ENCODE measurements around the gene BBLN.
A peak's percentile ranks its signal among the peaks of the same experiment; 100 is the strongest.
"Not testable (repeated sequence)": the region's sequence is repeated elsewhere in the genome, so short reads cannot be mapped to it uniquely, and the experiment has no call there.

Gene BBLN

DNA sequence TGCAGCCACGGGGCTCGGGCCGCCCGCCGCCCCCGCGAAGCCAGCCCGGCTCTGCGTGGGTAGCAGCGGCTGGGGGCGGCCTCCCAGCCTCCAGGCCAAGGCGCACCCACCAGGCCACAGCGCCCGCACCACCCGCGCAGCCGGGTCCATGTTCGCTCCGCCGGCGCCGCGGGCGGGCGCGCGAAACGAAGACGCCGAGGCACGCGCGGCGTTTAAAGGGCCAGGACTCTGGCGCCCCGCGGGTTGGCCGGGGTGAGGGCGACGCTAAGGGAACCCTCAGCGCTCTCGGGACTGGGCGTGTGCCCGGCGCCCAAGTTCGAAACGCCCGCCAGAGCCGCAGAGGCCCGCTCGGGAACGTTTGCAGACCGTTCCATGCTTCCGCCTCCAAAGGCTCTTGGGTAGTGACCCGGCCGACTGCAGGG, 32.5 kb upstream of the BBLN start, which contains the start of gene PTGES2:
Gene PTGES2 (minus strand): TSS at position 162 of the 422 bp plus-strand sequence. CDS start 12 bp downstream, at position 150.
- Histone ChIP-seq H3K4me3 (ENCODE audit: low read length) (peak within 1 kb of the TSS; percentile 92), H3K79me2 (ENCODE audit: control insufficient read depth, low read length) (peaks cover 34% of the 10 kb centered on the region), H3K36me3 (ENCODE audit: control insufficient read depth, low read length) (peaks cover 38% of the 10 kb centered on the region), H3K9me2 (replicated peaks; ENCODE audit: control insufficient read depth, low read length) (no peaks in the 10 kb centered on the region), H3K9me3 (ENCODE audit: control insufficient read depth, insufficient read depth, low read length) (no peaks in the 10 kb centered on the region), H3F3A (ENCODE audit: control insufficient read depth, insufficient read depth) (no peaks in the 10 kb centered on the region), H3K27ac (ENCODE audit: low read depth, low read length) (peak within 1 kb of the TSS; percentile 93), H3K27me3 (ENCODE audit: control insufficient read depth, low read length) (peaks cover under 1% of the 10 kb centered on the region; the same call in 1 of the 2 replicates), H3K4me1 (ENCODE audit: control insufficient read depth, low read length) (peaks cover 24% of the 10 kb centered on the region), H3K4me2 (ENCODE audit: low read length) (peak within 1 kb of the TSS; percentile 88), H4K20me1 (ENCODE audit: control insufficient read depth, insufficient read depth, low read depth, low read length) (peaks cover 6% of the 10 kb centered on the region; the same call in 1 of the 2 replicates)
- no peak for TF ChIP-seq EZH2phosphoT487 (IDR thresholded peaks at IDR 0.05; ENCODE audit: borderline replicate concordance, low read length)
- TF ChIP-seq, protein P1, sequence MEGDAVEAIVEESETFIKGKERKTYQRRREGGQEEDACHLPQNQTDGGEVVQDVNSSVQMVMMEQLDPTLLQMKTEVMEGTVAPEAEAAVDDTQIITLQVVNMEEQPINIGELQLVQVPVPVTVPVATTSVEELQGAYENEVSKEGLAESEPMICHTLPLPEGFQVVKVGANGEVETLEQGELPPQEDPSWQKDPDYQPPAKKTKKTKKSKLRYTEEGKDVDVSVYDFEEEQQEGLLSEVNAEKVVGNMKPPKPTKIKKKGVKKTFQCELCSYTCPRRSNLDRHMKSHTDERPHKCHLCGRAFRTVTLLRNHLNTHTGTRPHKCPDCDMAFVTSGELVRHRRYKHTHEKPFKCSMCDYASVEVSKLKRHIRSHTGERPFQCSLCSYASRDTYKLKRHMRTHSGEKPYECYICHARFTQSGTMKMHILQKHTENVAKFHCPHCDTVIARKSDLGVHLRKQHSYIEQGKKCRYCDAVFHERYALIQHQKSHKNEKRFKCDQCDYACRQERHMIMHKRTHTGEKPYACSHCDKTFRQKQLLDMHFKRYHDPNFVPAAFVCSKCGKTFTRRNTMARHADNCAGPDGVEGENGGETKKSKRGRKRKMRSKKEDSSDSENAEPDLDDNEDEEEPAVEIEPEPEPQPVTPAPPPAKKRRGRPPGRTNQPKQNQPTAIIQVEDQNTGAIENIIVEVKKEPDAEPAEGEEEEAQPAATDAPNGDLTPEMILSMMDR (IDR thresholded peaks at IDR 0.05; ENCODE audit: low read depth, low read length, poor library complexity, severe bottlenecking), result no peak

DNA sequence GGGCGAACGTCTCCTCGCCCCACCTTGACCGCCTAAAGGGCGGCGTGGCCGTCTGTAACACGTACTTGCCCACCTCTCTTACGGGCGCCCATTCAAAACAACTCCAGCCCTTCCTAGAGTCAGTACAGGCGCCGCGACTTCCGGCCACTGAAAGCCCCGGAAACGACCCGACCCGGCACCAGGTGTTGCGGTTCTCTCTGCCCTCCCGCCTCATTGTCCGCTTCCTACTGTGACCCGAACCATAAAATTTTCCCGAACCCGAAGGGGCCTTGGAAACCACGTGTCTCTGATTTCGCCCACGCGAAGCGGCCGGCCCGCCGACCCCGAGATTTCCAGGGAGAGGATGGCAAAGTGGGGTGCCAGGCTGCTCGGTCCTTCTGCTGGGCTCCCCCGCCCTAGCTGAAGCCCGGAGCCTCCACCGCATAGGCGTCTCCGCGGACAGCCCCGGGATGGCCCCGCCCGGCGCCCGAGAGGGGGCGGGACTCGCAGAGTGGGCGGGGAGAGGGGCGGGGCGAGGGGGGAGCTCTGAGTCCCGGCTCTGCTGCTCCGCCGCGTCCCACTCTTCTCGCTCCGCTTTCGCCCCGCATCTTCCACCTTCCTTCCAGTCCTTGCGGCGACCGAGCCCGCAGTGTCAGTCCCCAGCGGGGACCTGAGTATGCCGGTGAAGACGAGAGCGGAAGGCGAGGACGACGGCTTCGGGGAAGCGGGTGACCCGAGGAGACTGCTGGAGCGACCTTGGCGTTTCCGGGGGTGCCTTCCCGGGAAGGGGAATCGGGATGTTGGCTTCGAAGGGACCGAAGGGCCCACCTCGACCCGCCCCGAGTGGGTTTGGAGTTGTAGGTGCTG, 31.9 kb upstream of the BBLN start:
- peak overlapping the region; percentile 92 for H3K4me3 ChIP-seq (ENCODE audit: low read length)
- H3K4me1 ChIP-seq (ENCODE audit: control insufficient read depth, low read length), result peaks cover 24% of the 10 kb centered on the region
- TF ChIP-seq, protein P1 (IDR thresholded peaks at IDR 0.05; ENCODE audit: low read depth, low read length, poor library complexity, severe bottlenecking), result no peak
- H3K27me3 ChIP-seq (ENCODE audit: control insufficient read depth, low read length), result peaks cover 7% of the 10 kb centered on the region
- no peaks in the 10 kb centered on the region for H3F3A ChIP-seq (ENCODE audit: control insufficient read depth, insufficient read depth)
- H3K4me2 ChIP-seq (ENCODE audit: low read length), result peak overlapping the region; percentile 88
- no peaks in the 10 kb centered on the region for H3K9me3 ChIP-seq (ENCODE audit: control insufficient read depth, insufficient read depth, low read length)
- H3K79me2 ChIP-seq (ENCODE audit: control insufficient read depth, low read length), result peaks cover 34% of the 10 kb centered on the region
- H3K36me3 ChIP-seq (ENCODE audit: control insufficient read depth, low read length), result peaks cover 32% of the 10 kb centered on the region
- H3K27ac ChIP-seq (ENCODE audit: low read depth, low read length), result peak overlapping the region; percentile 93
- no peaks in the 10 kb centered on the region for H3K9me2 ChIP-seq (replicated peaks; ENCODE audit: control insufficient read depth, low read length)
- H4K20me1 ChIP-seq (ENCODE audit: control insufficient read depth, insufficient read depth, low read depth, low read length), result peaks cover 6% of the 10 kb centered on the region; the same call in 1 of the 2 replicates

DNA sequence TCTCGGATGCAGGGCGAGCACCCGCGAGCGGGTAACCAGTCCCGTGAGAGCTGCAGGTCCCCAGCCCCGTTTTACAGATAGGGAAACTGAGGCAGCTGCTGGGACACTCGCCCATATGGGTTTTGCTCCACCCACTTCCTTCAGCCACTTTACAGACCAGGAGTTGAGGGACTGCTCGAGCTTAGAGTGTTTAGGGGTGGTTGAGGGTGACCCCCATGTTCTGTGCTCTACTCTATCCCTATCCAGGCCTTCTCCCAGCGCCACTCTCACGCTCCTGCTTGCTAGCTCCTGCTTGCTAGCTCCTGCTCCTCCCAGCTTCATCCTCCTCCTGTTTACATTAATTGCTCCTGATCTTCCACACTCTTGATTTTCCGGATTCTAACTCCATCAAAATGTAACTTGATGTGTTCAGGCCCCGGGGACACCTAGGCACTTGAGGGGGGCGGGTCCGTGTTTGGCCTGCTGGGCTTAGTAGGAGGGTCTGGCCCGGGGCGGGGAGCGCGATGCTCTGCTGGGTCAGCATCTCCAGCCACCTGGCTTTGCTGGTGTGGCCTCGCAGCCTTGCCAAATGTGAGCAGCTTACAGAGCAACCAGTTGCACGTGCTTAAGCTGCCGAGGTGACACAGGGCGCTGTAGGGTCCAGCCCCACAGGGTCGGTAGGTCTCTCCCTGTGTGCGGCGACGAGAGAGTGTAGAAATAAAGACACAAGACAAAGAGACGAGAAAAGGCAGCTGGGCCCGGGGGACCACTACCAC, 31.1 kb upstream of the BBLN start:
- Histone ChIP-seq H3K4me2 (ENCODE audit: low read length) (peak overlapping the region; percentile 88), H3K36me3 (ENCODE audit: control insufficient read depth, low read length) (peaks cover 25% of the 10 kb centered on the region), H3F3A (ENCODE audit: control insufficient read depth, insufficient read depth) (no peaks in the 10 kb centered on the region), H3K4me1 (ENCODE audit: control insufficient read depth, low read length) (peaks cover 24% of the 10 kb centered on the region), H3K27me3 (ENCODE audit: control insufficient read depth, low read length) (peaks cover 15% of the 10 kb centered on the region), H3K79me2 (ENCODE audit: control insufficient read depth, low read length) (peaks cover 34% of the 10 kb centered on the region), H3K4me3 (ENCODE audit: low read length) (peak overlapping the region; percentile 92), H3K9me3 (ENCODE audit: control insufficient read depth, insufficient read depth, low read length) (no peaks in the 10 kb centered on the region), H3K27ac (ENCODE audit: low read depth, low read length) (no peak overlapping the region), H4K20me1 (ENCODE audit: control insufficient read depth, insufficient read depth, low read depth, low read length) (peaks cover 6% of the 10 kb centered on the region; the same call in 1 of the 2 replicates), H3K9me2 (replicated peaks; ENCODE audit: control insufficient read depth, low read length) (no peaks in the 10 kb centered on the region)
- TF ChIP-seq, protein P1 (IDR thresholded peaks at IDR 0.05; ENCODE audit: low read depth, low read length, poor library complexity, severe bottlenecking), result no peak
- TF ChIP-seq EZH2phosphoT487 (IDR thresholded peaks at IDR 0.05; ENCODE audit: borderline replicate concordance, low read length), result no peak

DNA sequence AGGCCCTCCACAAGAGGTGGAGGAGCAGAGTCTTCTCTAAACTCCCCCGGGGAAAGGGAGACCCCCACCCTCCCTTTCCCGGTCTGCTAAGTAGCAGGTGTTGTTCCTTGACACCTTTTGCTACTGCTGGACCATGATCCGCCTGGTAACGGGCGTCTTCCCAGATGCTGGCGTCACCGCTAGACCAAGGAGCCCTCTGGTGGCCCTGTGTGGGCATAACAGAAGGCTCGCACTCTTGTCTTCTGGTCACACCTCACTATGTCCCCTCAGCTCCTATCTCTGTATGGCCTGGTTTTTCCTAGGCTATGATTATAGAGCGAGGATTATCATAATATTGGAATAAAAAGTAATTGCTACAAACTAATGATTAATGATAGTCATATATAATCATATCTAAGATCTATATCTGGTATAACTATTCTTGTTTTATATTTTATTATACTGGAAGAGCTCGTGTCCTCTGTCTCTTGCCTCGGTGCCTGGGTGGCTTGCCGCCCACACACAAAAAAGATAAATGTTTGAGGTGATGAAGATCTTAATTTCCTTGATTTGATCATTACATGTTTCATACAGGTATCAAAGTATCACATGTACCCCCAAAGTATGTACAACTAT, 30.0 kb upstream of the BBLN start:
- H3K4me1 ChIP-seq (ENCODE audit: control insufficient read depth, low read length), result peaks cover 23% of the 10 kb centered on the region

DNA sequence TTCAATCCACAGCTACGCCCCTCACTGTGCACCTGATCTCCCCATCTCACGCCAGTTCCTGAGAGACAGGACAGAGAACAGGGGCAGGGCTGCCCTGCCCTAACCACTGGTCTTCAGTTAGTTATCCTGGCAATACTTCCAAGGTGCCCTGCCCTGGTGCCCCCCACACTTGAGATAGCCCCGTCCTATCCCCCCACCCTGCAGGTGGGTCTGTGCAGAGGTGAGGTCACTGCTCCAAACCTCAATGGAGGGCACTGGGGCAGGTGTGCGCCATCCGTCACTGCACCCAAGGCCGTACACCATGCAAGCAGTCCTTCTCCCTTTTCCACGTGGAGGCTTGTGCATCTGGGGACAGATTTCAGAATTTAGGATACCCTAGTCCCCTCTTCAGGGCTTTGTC, 29.4 kb upstream of the BBLN start:
- H3K9me3 ChIP-seq (ENCODE audit: control insufficient read depth, insufficient read depth, low read length); H3K27ac ChIP-seq (ENCODE audit: low read depth, low read length); H3K36me3 ChIP-seq (ENCODE audit: control insufficient read depth, low read length); H3K4me3 ChIP-seq (ENCODE audit: low read length); H3F3A ChIP-seq (ENCODE audit: control insufficient read depth, insufficient read depth); H3K4me2 ChIP-seq (ENCODE audit: low read length); H4K20me1 ChIP-seq (ENCODE audit: control insufficient read depth, insufficient read depth, low read depth, low read length); H3K9me2 ChIP-seq (replicated peaks; ENCODE audit: control insufficient read depth, low read length): not testable (repeated sequence)
- Histone ChIP-seq H3K79me2 (ENCODE audit: control insufficient read depth, low read length) (peaks cover 19% of the 10 kb centered on the region), H3K27me3 (ENCODE audit: control insufficient read depth, low read length) (peaks cover 23% of the 10 kb centered on the region), H3K4me1 (ENCODE audit: control insufficient read depth, low read length) (peaks cover 17% of the 10 kb centered on the region)

More for the DNA sequence above, 30.0 kb upstream of the BBLN start:
- peaks cover 24% of the 10 kb centered on the region for H3K79me2 ChIP-seq (ENCODE audit: control insufficient read depth, low read length)
- not testable (repeated sequence) for H4K20me1 ChIP-seq (ENCODE audit: control insufficient read depth, insufficient read depth, low read depth, low read length); H3K9me3 ChIP-seq (ENCODE audit: control insufficient read depth, insufficient read depth, low read length); H3K27ac ChIP-seq (ENCODE audit: low read depth, low read length); H3K4me2 ChIP-seq (ENCODE audit: low read length); H3K4me3 ChIP-seq (ENCODE audit: low read length); H3F3A ChIP-seq (ENCODE audit: control insufficient read depth, insufficient read depth); H3K9me2 ChIP-seq (replicated peaks; ENCODE audit: control insufficient read depth, low read length)
- H3K36me3 ChIP-seq (ENCODE audit: control insufficient read depth, low read length), result peaks cover 14% of the 10 kb centered on the region
- peaks cover 17% of the 10 kb centered on the region for H3K27me3 ChIP-seq (ENCODE audit: control insufficient read depth, low read length)

All from DOHH2 (cell line).